ENCODE results near the gene GAGE12D.
"Not testable (repeated sequence)": the region's sequence is repeated elsewhere in the genome, so short reads cannot be mapped to it uniquely, and the experiment has no call there.

GAGE12D gene

DNA sequence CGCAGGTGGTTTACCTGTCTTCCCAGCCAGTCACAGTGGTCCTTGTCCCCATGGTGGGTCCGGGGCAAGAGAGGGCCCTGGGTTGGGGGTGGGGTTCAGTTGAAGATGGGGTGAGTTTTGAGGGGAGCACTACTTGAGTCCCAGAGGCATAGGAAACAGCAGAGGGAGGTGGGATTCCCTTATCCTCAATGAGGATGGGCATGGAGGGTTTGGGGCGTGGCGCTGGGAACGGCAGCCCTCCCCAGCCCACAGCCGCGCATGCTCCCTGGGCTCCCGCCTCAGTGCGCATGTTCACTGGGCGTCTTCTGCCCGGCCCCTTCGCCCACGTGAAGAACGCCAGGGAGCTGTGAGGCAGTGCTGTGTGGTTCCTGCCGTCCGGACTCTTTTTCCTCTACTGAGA lies at the start of gene GAGE12D:
TSS of gene GAGE12D (plus strand) at position 301 of the 400 bp plus-strand sequence. CDS start 1,155 bp downstream, outside the sequence.
- not testable (repeated sequence) for DNase-seq

GRCh38 chrX:49531877-49532276 lies 9.7 kb upstream of the GAGE12D start, which contains the start of gene GAGE12C:
GAGE12C (plus strand) TSS chrX:49532177; CDS start chrX:49533332, 1,155 bp downstream.
- not testable (repeated sequence) for DNase-seq

DNA sequence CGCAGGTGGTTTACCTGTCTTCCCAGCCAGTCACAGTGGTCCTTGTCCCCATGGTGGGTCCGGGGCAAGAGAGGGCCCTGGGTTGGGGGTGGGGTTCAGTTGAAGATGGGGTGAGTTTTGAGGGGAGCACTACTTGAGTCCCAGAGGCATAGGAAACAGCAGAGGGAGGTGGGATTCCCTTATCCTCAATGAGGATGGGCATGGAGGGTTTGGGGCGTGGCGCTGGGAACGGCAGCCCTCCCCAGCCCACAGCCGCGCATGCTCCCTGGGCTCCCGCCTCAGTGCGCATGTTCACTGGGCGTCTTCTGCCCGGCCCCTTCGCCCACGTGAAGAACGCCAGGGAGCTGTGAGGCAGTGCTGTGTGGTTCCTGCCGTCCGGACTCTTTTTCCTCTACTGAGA lies 9.5 kb downstream of the GAGE12D start, which contains the start of gene GAGE12E:
TSS of gene GAGE12E (plus strand) at position 301 of the 400 bp plus-strand sequence. CDS start 1,155 bp downstream, outside the sequence.
- DNase-seq: not testable (repeated sequence)

GRCh38 chrX:49560542-49560941 lies 19.0 kb downstream of the GAGE12D start, which contains the start of gene GAGE12F:
GAGE12F (plus strand) TSS chrX:49560842; CDS start chrX:49561997, 1,155 bp downstream.
- not testable (repeated sequence) for DNase-seq

DNA sequence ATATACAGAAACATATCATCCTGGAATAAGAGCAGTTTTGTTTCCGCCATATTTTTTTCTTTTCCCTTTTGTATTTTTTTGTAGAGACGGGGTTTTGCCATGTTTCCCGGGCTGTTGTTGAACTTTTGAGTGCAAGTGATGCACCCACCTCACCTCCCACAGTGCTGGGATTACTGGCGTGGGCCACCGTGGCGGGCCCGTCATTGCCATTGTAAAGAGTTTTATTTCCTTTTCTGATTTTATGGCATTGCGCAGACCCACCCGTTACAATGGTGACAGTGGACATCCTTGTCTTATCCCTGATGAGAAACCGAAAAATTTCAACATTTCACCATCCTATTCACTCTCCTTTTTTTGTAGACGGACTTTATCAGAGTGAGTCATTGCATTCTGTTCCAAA lies 27.2 kb downstream of the GAGE12D start:
- not testable (repeated sequence) for DNase-seq

GRCh38 chrX:49569152-49569551 lies 27.6 kb downstream of the GAGE12D start:
- DNase-seq: not testable (repeated sequence)

DNA sequence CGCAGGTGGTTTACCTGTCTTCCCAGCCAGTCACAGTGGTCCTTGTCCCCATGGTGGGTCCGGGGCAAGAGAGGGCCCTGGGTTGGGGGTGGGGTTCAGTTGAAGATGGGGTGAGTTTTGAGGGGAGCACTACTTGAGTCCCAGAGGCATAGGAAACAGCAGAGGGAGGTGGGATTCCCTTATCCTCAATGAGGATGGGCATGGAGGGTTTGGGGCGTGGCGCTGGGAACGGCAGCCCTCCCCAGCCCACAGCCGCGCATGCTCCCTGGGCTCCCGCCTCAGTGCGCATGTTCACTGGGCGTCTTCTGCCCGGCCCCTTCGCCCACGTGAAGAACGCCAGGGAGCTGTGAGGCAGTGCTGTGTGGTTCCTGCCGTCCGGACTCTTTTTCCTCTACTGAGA lies 28.6 kb downstream of the GAGE12D start, which contains the start of gene GAGE12G:
TSS of gene GAGE12G (plus strand) at position 301 of the 400 bp plus-strand sequence. CDS start 1,155 bp downstream, outside the sequence.
- not testable (repeated sequence) for DNase-seq

GRCh38 chrX:49579649-49580048 lies 38.1 kb downstream of the GAGE12D start, which contains the start of gene GAGE12H:
GAGE12H (plus strand) TSS chrX:49579949; CDS start chrX:49581104, 1,155 bp downstream.
- not testable (repeated sequence) for DNase-seq

GRCh38 chrX:49589196-49589595 lies 47.7 kb downstream of the GAGE12D start, which contains the start of gene GAGE2A:
GAGE2A (plus strand) TSS chrX:49589496; CDS start chrX:49590651, 1,155 bp downstream.
- not testable (repeated sequence) for DNase-seq

DNA sequence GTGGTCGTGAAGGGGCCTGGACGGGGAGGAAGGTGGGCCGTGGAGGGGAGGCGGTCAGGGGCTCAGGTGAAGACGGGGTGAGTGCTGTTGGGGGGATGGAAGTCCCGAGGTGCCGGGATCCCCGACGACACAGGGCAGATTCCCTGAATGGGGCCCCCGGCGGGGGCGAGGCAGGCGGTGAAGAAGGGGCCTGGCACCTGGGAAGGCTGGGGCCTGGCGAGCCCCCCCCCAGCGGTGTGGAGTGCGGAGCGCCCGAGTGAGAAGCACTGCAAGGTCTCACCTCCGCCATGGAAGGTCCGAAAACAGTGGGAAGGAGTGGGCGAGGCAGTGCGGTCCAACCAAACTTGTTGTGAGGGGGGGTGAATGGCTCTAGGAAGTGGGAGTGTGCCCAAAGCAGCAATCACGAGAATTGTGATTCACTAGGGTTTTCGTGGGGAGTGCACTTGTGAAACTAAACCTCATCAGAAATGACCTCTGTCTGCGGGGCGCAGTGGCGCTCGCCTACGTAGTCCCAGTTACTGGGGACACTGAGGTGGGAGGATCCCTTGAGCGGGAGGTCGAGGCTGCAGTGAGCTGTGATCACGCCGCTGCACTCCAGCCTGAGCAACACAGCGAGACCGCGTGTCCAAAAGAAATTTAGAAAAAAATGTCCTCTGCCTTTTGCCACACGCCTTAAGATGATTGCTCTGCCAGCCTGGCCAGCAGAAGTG lies 48.4 kb downstream of the GAGE12D start:
- DNase-seq: not testable (repeated sequence)

DNA sequence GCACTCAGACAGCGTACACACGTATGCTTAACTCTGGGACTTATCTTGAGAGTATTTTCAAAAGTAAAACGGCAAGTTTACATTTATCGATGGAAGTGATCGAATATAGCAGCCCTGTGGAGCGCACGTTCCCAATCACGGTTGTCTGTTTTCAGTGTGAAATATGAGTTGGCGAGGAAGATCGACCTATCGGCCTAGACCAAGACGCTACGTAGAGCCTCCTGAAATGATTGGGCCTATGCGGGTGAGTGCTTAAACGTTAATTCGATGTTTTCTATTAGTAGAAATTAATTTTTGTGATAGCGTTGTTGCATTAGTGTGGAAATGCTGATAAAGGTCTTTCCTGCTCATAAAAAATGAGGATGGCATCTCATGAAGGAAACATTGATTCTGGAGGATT lies 49.0 kb downstream of the GAGE12D start:
- not testable (repeated sequence) for DNase-seq
